ENCODE measurements around the gene PKD2L1.

Gene PKD2L1

GRCh38 chr10:100239851-100240250 is 90.2 kb downstream of the PKD2L1 start:
- Histone ChIP-seq H3K9me2 (replicated peaks; ENCODE audit: insufficient read depth, low read length) (no peaks in the 10 kb centered on the region), H3K27ac (ENCODE audit: low read depth, low read length) (no peak overlapping the region), H3K4me3 (ENCODE audit: insufficient read depth, low read length, poor library complexity, severe bottlenecking) (no peak overlapping the region), H3K9ac (ENCODE audit: low read length) (no peak overlapping the region), H2AFZ (ENCODE audit: low read depth, low read length, severe bottlenecking) (no peak overlapping the region), H3F3A (ENCODE audit: insufficient read depth) (no peaks in the 10 kb centered on the region), H3K79me2 (ENCODE audit: insufficient read depth, low read length) (no peaks in the 10 kb centered on the region), H3K4me2 (ENCODE audit: low read depth, low read length, poor library complexity, severe bottlenecking) (no peak overlapping the region), H4K20me1 (ENCODE audit: low read depth, low read length) (no peaks in the 10 kb centered on the region), H3K9me3 (ENCODE audit: insufficient read depth, low read length) (no peaks in the 10 kb centered on the region), H3K27me3 (ENCODE audit: low read length) (no peaks in the 10 kb centered on the region), H3K36me3 (ENCODE audit: low read length) (peaks cover 19% of the 10 kb centered on the region)
- TF ChIP-seq, protein P1, sequence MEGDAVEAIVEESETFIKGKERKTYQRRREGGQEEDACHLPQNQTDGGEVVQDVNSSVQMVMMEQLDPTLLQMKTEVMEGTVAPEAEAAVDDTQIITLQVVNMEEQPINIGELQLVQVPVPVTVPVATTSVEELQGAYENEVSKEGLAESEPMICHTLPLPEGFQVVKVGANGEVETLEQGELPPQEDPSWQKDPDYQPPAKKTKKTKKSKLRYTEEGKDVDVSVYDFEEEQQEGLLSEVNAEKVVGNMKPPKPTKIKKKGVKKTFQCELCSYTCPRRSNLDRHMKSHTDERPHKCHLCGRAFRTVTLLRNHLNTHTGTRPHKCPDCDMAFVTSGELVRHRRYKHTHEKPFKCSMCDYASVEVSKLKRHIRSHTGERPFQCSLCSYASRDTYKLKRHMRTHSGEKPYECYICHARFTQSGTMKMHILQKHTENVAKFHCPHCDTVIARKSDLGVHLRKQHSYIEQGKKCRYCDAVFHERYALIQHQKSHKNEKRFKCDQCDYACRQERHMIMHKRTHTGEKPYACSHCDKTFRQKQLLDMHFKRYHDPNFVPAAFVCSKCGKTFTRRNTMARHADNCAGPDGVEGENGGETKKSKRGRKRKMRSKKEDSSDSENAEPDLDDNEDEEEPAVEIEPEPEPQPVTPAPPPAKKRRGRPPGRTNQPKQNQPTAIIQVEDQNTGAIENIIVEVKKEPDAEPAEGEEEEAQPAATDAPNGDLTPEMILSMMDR (IDR thresholded peaks at IDR 0.05; ENCODE audit: insufficient read depth, low read length, poor library complexity, severe bottlenecking) = no peak
- TF ChIP-seq EZH2phosphoT487 (conservative IDR thresholded peaks at IDR 0.05; ENCODE audit: low read length) = no peak

- TF ChIP-seq, protein P1 (IDR thresholded peaks at IDR 0.05; ENCODE audit: insufficient read depth, low read length, poor library complexity, severe bottlenecking) = no peak
- no peak for TF ChIP-seq EZH2phosphoT487 (conservative IDR thresholded peaks at IDR 0.05; ENCODE audit: low read length)
- Histone ChIP-seq H3K36me3 (ENCODE audit: low read length) (peaks cover 19% of the 10 kb centered on the region), H4K20me1 (ENCODE audit: low read depth, low read length) (no peaks in the 10 kb centered on the region)
These were observed 91.6 kb downstream of the PKD2L1 start for GRCh38 chr10:100238429-100238828.

More at GRCh38 chr10:100238429-100238828, 91.6 kb downstream of the PKD2L1 start:
- Histone ChIP-seq H3K9me2 (replicated peaks; ENCODE audit: insufficient read depth, low read length) (no peaks in the 10 kb centered on the region), H3K9ac (ENCODE audit: low read length) (no peak overlapping the region), H3K27me3 (ENCODE audit: low read length) (no peaks in the 10 kb centered on the region), H3K4me3 (ENCODE audit: insufficient read depth, low read length, poor library complexity, severe bottlenecking) (no peak overlapping the region), H2AFZ (ENCODE audit: low read depth, low read length, severe bottlenecking) (no peak overlapping the region), H3K27ac (ENCODE audit: low read depth, low read length) (no peak overlapping the region), H3F3A (ENCODE audit: insufficient read depth) (no peaks in the 10 kb centered on the region), H3K79me2 (ENCODE audit: insufficient read depth, low read length) (no peaks in the 10 kb centered on the region), H3K4me2 (ENCODE audit: low read depth, low read length, poor library complexity, severe bottlenecking) (no peak overlapping the region), H3K9me3 (ENCODE audit: insufficient read depth, low read length) (no peaks in the 10 kb centered on the region)
